CD4-positive, alpha-beta T cell treated with Interleukin-4 for 4 hours (primary cell): Measurements from ENCODE around the gene FES.
"Not testable (repeated sequence)": the region's sequence is repeated elsewhere in the genome, so short reads cannot be mapped to it uniquely, and the experiment has no call there.

ENCODE experiments used
- DNase-seq: peaks from one replicate; pipeline ENCODE4 v3.0.0-alpha.2; 2020

The FES gene

GRCh38 chr15:90893175-90894090, 9.1 kb downstream of the FES start:
- DNase-seq: no peak

DNA sequence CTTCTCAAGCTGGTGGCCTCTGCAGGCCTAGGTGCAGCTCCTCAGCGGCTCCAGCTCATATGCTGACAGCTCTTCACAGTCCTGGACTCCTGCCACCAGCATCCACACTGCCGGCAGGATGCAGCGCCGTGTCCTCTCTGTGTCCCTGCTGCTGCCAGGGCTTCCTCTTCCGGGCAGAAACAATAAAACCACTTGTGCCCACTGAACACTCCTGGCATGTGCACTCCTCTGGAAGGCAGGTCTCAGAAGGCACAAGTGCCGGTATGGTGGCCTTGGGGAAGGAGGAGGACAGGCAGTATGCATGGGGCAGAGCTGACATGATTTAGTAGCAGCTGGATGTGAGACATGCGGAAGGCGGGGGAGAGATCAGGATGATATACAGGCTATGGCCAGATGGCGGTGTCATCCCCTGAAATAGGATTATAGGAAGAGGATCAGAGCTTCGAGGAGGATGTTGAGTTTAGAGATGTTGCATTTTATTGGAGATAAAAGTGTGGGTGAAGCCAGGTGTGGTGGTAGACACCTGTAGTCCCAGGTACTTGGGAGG, 11.3 kb downstream of the FES start:
- DNase-seq: no peak

DNA sequence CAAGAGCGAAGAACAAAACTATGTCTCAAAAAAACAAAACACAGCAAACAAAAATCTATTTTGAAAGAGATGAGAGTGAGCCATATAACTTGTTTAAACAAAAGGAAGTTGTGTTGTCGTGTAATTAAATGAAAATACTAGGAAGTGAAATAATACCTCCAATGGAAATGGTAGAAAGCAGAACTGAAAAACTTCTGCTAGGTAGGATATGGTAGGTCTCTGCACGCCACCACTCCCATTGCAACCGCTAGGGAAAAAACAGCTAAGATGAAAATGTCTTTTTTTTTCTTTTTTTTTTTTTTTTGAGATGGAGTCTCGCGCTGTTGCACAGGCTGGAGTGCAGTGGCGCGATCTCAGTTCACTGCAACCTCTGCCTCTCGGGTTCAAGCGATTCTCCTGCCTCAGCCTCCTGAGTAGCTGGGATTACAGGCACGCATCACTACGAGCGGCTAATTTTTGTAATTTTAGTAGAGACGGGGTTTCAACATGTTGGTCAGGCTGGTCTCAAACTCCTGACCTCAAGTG, 12.9 kb downstream of the FES start:
- DNase-seq: not testable (repeated sequence)

DNA sequence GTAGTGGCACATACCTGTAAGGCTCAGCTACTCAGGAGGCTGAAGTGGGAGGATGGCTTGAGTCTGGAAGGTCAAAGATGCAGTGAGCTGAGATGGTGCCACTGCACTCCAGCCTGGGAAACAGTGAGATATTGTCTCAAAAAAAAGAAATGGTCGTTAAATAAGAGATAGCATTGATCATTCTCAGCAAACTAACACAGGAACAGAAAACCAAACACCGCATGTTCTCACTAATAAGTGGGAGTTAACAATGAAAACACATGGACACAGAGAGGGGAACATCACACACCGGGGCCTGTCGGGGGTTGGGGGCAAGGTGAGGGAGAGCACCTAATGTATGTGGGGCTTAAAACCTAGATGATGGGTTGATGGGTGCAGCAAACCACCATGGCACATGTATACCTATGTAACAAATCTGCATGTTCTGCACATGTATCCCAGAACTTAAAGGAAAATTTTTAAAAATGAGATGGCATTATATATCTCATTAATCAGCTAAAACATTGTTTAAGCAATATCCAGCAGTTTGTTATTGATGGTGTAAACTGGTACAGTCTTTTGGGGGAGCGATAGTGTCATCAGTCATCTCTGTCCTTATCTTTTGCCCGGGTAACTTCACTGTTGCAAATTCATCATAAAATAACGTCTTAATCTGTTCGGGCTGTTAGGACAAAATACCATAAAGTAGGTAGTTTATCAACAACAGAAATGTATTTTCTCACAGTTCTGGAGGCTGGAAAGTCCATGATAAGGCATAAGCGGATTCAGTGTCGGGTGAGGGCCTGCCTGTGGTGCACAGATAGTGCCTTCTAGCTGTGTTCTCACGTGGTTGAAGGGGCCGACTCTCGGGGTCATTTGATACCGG, 17.1 kb downstream of the FES start:
- DNase-seq: no peak

- peak; percentile 68 for DNase-seq
Measured at GRCh38 chr15:90902040-90902839, 17.9 kb downstream of the FES start.

- peak; percentile 69 for DNase-seq
Measured at GRCh38 chr15:90902840-90903732, 18.8 kb downstream of the FES start, which contains the start of gene MAN2A2. MAN2A2 (plus strand) TSS chr15:90903302; CDS start chr15:90904208, 906 bp downstream.

DNA sequence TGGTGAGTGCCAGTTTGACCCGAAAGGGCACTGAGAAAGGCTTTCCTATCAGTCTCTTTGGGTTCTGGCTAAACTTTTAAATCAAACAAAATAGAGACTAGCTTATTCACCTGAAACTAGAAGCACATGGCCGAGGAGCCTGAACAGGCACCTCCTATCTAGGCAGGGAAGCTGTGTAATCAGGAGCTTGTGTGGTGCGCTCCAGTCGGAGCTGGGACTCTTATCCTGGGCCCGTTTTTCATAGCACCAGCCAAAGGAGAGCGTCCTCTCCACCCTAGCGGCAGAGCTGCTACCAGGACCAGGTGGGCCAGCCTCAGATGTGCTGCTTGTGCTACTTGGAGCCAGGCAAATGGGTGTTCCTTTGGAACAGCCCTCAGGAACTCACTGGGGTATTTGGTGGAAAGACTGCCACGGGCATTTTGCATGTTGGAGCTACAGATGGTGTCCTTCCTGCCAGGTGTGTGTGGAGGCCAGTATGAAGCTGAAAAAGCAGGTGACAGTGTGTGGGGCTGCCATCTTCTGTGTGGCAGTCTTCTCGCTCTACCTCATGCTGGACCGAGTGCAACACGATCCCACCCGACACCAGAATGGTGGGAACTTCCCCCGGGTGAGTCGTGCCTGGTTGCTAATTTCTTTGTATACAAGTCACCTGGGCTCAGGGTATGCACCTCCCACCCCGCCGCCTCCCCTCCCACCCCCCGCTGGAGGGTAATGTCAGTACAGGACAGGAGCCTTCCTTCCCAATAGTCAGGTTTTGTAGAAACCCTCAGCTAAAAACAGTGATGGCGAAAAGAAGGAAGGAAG, 19.6 kb downstream of the FES start:
- no peak for DNase-seq

- no peak for DNase-seq
Measured at GRCh38 chr15:90904746-90905145, 20.4 kb downstream of the FES start.

DNA sequence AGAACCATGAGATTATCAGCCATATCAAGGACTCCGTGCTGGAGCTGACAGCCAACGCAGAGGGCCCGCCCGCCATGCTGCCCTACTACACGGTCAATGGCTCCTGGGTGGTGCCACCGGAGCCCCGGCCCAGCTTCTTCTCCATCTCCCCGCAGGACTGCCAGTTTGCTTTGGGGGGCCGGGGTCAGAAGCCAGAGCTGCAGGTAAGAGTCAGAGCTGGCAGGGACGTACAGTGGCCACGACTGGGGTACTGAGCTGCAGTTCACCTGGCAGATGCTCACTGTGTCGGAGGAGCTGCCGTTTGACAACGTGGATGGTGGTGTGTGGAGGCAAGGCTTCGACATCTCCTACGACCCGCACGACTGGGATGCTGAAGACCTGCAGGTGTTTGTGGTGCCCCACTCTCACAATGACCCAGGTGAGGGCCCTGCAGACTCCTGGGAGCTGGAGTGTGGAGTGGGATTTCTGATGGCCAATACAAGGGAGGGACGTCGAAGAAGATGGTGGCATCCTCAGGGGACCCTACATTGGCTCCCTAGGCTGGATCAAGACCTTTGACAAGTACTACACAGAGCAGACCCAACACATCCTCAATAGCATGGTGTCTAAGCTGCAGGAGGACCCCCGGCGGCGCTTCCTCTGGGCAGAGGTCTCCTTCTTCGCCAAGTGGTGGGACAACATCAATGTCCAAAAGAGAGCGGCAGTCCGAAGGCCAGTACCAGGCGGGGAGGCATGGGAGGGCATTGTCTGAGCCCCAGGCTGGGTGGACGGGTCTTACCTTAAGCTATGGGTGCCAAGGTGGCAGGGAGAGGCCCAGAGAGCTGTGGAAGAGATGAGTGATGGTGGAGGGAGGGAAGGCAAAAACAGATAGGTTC, 21.2 kb downstream of the FES start:
- no peak for DNase-seq

- no peak for DNase-seq
Measured at GRCh38 chr15:90906181-90906849, 22.0 kb downstream of the FES start.

DNA sequence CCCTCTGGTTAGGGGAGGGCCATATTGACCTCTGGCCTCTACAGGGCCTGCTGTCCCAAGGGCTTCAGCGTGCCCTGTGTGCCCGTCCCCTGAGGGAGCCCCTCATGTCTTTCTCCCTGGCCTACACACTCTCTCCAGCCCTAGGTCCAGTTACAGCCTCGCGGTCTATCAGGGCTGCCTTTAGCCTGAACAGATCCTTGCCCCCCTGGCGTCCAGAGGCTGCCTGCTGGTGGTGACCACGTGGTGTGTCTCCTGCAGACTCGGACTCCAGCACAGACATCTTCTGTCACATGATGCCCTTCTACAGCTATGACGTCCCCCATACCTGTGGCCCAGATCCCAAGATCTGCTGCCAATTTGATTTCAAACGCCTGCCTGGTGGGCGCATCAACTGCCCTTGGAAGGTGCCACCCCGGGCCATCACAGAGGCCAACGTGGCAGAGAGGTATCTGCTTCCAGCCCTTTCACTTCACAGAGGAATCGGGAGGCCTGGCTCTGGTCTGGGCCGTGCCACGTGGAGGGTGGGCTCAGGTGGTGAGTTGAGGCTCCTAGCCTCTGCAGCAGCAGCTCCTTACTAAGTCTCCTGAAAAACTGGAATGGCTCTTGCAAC, 22.9 kb downstream of the FES start:
- DNase-seq: no peak

DNA sequence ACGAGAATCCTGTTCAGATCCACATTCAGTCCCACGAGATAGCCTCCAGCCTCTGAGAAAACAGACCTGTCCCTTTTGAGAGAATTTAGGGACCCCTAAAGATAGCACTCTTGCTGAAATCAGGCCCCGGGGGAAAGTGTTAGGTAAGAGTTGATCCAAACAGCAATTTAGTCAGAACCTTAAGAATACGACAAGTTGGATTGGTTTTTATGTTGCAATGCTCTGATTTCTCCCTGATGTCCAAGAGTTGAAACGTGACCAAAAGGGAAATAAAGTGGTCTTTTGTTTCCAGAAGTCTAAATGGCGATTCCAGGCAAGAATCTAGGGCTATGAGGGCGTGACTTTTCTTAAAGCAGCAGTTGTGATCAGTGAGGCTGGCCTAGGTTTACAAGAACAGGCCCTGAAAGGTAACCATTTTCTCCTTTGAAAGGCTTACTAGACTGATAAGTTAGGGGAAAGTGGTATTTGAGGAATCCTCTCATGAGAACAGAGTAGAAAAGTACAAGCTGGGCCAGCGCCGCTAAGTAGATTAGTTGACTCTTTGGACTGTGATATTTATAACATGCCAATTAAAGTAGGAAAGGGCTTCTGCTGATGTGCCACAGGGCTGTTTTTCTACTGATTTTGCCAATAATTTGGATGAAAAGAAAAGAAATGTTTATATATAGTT, 23.7 kb downstream of the FES start:
- DNase-seq: no peak

DNA sequence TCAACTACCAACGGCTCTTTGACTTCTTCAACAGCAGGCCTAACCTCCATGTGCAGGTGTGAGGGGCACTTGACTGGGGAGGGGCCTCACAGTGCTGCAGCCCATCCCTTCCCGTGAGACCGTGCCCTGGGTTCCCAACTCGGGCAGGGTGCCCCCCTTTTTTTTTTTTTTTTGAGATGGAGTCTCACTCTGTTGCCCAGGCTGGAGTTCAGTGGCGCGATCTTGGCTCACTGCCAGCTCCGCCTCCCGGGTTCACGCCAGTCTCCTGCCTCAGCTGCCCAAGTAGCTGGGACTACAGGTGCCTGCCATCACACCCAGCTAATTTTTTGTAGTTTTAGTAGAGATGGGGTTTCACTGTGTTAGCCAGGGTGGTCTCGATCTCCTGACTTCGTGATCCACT, 25.1 kb downstream of the FES start:
- not testable (repeated sequence) for DNase-seq

DNA sequence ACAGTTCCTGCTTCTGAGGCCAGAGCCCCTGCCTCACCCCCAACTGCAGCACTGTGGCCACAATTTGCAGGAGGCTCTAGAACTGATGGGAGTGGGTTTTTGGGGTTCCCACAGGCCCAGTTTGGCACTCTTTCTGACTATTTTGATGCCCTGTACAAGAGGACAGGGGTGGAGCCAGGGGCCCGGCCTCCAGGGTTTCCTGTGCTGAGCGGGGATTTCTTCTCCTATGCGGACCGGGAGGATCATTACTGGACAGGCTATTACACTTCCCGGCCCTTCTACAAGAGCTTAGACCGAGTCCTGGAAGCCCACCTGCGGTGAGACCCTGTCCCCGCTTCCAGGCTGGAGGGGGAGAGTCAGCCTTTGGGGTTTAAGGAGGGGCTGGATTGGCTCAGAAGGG, 25.7 kb downstream of the FES start:
- no peak for DNase-seq

DNA sequence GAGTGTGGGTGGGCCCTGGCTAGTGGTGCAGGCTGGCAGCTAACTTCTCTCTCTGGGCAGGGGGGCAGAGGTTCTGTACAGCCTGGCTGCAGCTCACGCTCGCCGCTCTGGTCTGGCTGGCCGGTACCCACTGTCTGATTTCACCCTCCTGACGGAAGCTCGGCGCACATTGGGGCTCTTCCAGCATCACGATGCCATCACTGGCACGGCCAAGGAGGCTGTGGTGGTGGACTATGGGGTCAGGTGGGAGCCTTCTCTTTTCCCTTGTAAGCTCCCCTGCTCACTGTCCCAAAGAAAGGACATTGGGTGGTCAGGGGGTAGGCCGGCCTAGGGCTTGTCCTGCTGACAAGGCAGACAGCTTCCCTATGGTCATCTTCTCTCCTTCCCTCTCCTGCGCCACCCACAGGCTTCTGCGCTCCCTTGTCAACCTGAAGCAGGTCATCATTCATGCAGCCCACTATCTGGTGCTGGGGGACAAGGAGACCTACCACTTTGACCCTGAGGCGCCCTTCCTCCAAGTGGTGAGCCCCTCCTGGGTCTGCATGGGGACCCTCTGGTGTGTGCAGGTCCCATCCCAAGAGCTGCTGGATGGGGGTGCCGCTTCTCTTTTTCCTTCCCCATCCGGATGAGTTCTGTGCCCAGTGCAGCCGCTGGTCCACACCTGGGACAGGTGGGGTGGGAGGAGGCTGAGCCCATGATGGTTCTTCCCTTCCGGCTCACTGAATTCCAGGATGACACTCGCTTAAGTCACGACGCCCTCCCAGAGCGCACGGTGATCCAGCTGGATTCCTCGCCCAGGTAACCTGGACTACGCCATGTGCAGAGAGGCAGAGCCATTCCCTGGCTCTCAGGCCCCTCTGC, 26.4 kb downstream of the FES start:
- DNase-seq: no peak

DNA sequence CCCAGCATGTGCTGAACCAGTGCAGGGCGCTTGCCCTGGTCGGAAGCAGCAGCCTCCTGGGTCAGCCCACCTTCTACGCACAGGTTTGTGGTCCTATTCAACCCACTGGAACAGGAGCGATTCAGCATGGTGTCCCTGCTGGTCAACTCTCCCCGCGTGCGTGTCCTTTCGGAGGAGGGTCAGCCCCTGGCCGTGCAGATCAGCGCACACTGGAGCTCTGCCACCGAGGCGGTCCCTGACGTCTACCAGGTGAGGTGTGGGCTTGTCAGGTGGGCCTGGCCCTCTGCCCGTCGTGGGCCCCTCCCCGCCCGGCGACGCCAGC, 27.0 kb downstream of the FES start:
- no peak for DNase-seq
